Keratinocyte (primary cell): Measurements from ENCODE around the gene ANGEL2. TPM values are rescaled to one million over a fixed set of nuclear protein-coding genes. Genes with fewer than 3 reads are reported as not detected.

Source experiments
- DNase-seq: peaks from one replicate; pipeline ENCODE4 v3.0.0-alpha.2; 2011; ENCODE audit warnings: low read depth, missing footprints, low spot score
- FAIRE-seq: peaks from 2 replicates; lab custom pipeline; 2011; peaks lifted over from hg19 to GRCh38; lab: Jason Lieb, UNC
- H2AFZ ChIP-seq: 2 replicates; pipeline ENCODE4 v1.6.0; 2012; ENCODE audit warnings: low read length, control low read depth, inconsistent platforms; ENCODE audit not compliant: control insufficient read depth
- H3K27ac ChIP-seq: 2 replicates; pipeline ENCODE4 v1.5.1; 2011; ENCODE audit warnings: low read length; ENCODE audit not compliant: control insufficient read depth, insufficient read depth
- H3K27me3 ChIP-seq: 3 replicates; pipeline ENCODE4 v1.6.0; 2011; ENCODE audit warnings: low read length; ENCODE audit not compliant: control insufficient read depth, insufficient read depth; ENCODE audit errors: extremely low read depth
- H3K36me3 ChIP-seq, 2 experiments: 2 replicates in 1 of 2; 3 replicates in 1 of 2; pipeline ENCODE4 v1.5.1; 2011; ENCODE audit warnings: low read length in 2 of 2, mild to moderate bottlenecking in 1 of 2; ENCODE audit not compliant: control insufficient read depth in 2 of 2, insufficient read depth in 2 of 2; ENCODE audit errors: extremely low read depth in 1 of 2
- H3K4me1 ChIP-seq: 3 replicates; pipeline ENCODE4 v1.5.1; 2011; ENCODE audit warnings: low read length; ENCODE audit not compliant: control insufficient read depth, insufficient read depth; ENCODE audit errors: extremely low read depth
- H3K4me2 ChIP-seq: 3 replicates; pipeline ENCODE4 v1.6.0; 2011; ENCODE audit warnings: low read depth, low read length; ENCODE audit not compliant: control insufficient read depth, insufficient read depth; ENCODE audit errors: extremely low read depth
- H3K4me3 ChIP-seq, 3 experiments: fragments of 200-600 bp in 1 of 3; sonication (generic) in 1 of 3; 2 replicates in 2 of 3; 3 replicates in 1 of 3; pipeline ENCODE4 v1.5.1; 2011 to 2016; ENCODE audit warnings: low read length in 3 of 3, mild to moderate bottlenecking in 3 of 3, control low read depth in 2 of 3, inconsistent platforms in 1 of 3, low read depth in 1 of 3, mixed read lengths in 1 of 3, mixed run types in 1 of 3, moderate library complexity in 1 of 3; ENCODE audit not compliant: control insufficient read depth in 2 of 3, insufficient read depth in 2 of 3; ENCODE audit errors: extremely low read depth in 1 of 3
- H3K79me2 ChIP-seq: 2 replicates; pipeline ENCODE4 v1.6.0; 2012; ENCODE audit warnings: low read length; ENCODE audit not compliant: control insufficient read depth, insufficient read depth
- H3K9ac ChIP-seq: 3 replicates; pipeline ENCODE4 v1.6.0; 2011; ENCODE audit warnings: low read length; ENCODE audit not compliant: control insufficient read depth, insufficient read depth; ENCODE audit errors: extremely low read depth
- H3K9me1 ChIP-seq: 3 replicates; pipeline ENCODE4 v1.6.0; 2011; ENCODE audit warnings: low read length; ENCODE audit not compliant: control insufficient read depth, insufficient read depth; ENCODE audit errors: extremely low read depth
- H3K9me3 ChIP-seq: 2 replicates; pipeline ENCODE4 v1.5.1; 2012; ENCODE audit warnings: low read depth, low read length; ENCODE audit not compliant: control insufficient read depth
- H4K20me1 ChIP-seq: 3 replicates; pipeline ENCODE4 v1.6.0; 2011; ENCODE audit warnings: low read length; ENCODE audit not compliant: control insufficient read depth, insufficient read depth; ENCODE audit errors: extremely low read depth
- EZH2 ChIP-seq: IDR thresholded peaks from one replicate; pipeline ENCODE4 v1.6.1; 2012; ENCODE audit warnings: inconsistent platforms, mild to moderate bottlenecking, low read length, moderate library complexity
- dilution Hi-C: fragments of 300-500 bp; cut with MboI; formaldehyde crosslinking; loops from one replicate; pipeline ENCODE4 v1.7.0; 2020; ENCODE audit warnings: low sequenced_read_pairs; ENCODE audit not compliant: extremely low pct_ligation_motif_present
- polyA plus RNA-seq, 5 experiments: library from polyadenylated mRNA; depleted of rRNA in 3 of 5; stranded (reverse) in 3 of 5; stranded (forward) in 1 of 5; unstranded in 1 of 5; fragments of >200 nt; gene quantifications; 1 replicate in 1 of 5; 2 replicates in 3 of 5; 3 replicates in 1 of 5; pipeline versions ENCODE4 v1.2.1 to v1.2.3, GENCODE V29; 2011 to 2012; ENCODE audit warnings: missing spikeins in 2 of 5, low read depth in 1 of 5, low replicate concordance in 1 of 5
- TF ChIP-seq, protein P1 (sequence below), 3 experiments: IDR thresholded peaks in 1 of 3; conservative IDR thresholded peaks in 1 of 3; optimal IDR thresholded peaks in 1 of 3; 2 replicates in 2 of 3; 3 replicates in 1 of 3; pipeline versions ENCODE3 to v1.5.1; 2011; ENCODE audit warnings: low read length in 3 of 3, mild to moderate bottlenecking in 3 of 3, moderate library complexity in 2 of 3, control low read depth in 1 of 3, inconsistent platforms in 1 of 3; ENCODE audit not compliant: insufficient read depth in 2 of 3; ENCODE audit errors: extremely low read depth in 1 of 3

Gene ANGEL2
- polyA plus RNA-seq, 1 donor (not counting 4 experiments of a cell fraction or from before 2014, with no cell fraction given), result 25.6 TPM

- Histone ChIP-seq H3K4me3 (no peak overlapping the region), H3K27me3 (peaks cover 50% of the 10 kb centered on the region), H3K9me1 (no peaks in the 10 kb centered on the region), H3K4me2 (no peak overlapping the region), H2AFZ (no peak overlapping the region), H4K20me1 (no peaks in the 10 kb centered on the region), H3K4me1 (peaks cover 6% of the 10 kb centered on the region), H3K27ac (no peak overlapping the region), H3K36me3 (no peaks in the 10 kb centered on the region), H3K9ac (no peak overlapping the region), H3K9me3 (no peaks in the 10 kb centered on the region), H3K79me2 (no peaks in the 10 kb centered on the region)
- no peak for DNase-seq
- TF ChIP-seq, protein P1, sequence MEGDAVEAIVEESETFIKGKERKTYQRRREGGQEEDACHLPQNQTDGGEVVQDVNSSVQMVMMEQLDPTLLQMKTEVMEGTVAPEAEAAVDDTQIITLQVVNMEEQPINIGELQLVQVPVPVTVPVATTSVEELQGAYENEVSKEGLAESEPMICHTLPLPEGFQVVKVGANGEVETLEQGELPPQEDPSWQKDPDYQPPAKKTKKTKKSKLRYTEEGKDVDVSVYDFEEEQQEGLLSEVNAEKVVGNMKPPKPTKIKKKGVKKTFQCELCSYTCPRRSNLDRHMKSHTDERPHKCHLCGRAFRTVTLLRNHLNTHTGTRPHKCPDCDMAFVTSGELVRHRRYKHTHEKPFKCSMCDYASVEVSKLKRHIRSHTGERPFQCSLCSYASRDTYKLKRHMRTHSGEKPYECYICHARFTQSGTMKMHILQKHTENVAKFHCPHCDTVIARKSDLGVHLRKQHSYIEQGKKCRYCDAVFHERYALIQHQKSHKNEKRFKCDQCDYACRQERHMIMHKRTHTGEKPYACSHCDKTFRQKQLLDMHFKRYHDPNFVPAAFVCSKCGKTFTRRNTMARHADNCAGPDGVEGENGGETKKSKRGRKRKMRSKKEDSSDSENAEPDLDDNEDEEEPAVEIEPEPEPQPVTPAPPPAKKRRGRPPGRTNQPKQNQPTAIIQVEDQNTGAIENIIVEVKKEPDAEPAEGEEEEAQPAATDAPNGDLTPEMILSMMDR (optimal IDR thresholded peaks at IDR 0.05 in 1 of 3, IDR thresholded peaks at IDR 0.05 in 1 of 3, conservative IDR thresholded peaks at IDR 0.05 in 1 of 3; ENCODE audit: extremely low read depth in 1 of 3, insufficient read depth in 2 of 3, low read length in 3 of 3), result no peak
- TF ChIP-seq EZH2, result no peak
- FAIRE-seq, result no peak
- dilution Hi-C loops, result no loop called here
These were observed 61.2 kb downstream of the ANGEL2 start for GRCh38 chr1:212954514-212954913.

DNA sequence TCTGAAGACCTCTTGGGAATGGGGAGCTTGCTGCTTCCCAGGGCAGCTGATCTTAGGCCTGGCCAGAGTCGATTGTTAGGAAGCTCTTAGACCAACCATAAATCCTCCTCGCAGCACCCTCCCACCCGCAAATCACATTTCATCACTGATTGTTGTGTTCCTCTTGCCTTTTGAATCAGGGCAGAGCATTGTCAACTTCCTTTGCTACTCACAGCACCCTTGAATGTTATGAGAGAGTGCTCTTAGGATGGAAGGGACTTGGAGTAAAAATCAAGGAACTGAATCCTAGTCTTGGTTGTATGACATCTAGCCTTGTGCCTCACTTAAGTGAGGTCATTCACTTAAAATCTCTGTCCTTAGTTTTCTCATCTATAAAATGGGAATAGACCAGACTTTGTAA is 62.3 kb downstream of the ANGEL2 start:
- peaks cover 57% of the 10 kb centered on the region for H3K27me3 ChIP-seq
- dilution Hi-C loops, result no loop called here
- DNase-seq (no peak), FAIRE-seq (no peak)
- H3K9me1 ChIP-seq, result no peaks in the 10 kb centered on the region
- peaks cover 6% of the 10 kb centered on the region for H3K4me1 ChIP-seq
- no peaks in the 10 kb centered on the region for H3K79me2 ChIP-seq
- H3K27ac ChIP-seq, result no peak overlapping the region
- no peaks in the 10 kb centered on the region for H4K20me1 ChIP-seq
- H3K4me3 ChIP-seq, result no peak overlapping the region
- H3K4me2 ChIP-seq, result no peak overlapping the region
- no peaks in the 10 kb centered on the region for H3K9me3 ChIP-seq
- H3K9ac ChIP-seq, result no peak overlapping the region
- TF ChIP-seq, protein P1 (optimal IDR thresholded peaks at IDR 0.05 in 1 of 3, IDR thresholded peaks at IDR 0.05 in 1 of 3, conservative IDR thresholded peaks at IDR 0.05 in 1 of 3; ENCODE audit: extremely low read depth in 1 of 3, insufficient read depth in 2 of 3, low read length in 3 of 3), result no peak
- TF ChIP-seq EZH2, result no peak
- no peak overlapping the region for H2AFZ ChIP-seq
- H3K36me3 ChIP-seq, result no peaks in the 10 kb centered on the region
